ENCODE measurements around the gene RALA.

DNA sequence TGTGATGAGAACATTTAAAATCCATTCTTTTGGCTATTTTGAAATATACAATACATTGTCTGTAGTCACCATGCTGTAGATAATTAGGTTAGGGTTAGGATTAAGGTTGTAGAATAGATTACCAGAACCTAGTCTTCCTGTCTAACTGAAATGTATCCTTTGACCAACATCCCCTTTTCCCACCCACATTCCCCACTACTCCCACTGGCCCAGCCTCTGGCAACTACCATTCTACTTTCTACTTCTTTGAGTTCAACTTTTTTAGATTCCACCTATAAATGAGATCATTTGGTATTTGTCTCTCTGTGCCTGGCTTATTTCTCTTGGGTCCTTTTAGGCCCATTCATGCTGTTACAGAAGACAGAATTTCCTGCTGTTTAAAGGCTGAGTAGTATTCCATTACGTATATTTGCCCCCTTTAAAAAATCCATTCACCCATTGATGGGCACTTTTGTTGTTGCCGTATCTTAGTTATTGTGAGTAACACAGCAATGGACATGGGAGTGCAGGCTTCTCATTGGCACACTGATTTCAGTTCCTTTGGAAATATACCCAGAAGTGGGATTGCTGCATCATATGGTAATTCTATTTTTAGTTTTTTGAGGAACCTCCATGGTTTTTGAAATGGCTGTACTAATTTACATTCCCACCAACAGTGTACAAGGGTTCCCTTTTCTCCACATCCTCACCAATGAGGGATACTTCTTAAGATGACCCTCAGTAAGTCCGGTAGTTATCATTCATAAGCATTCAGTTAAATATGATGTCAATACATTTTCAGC is 104.0 kb downstream of the RALA start:
- TF ChIP-seq CTCF (IDR thresholded peaks at IDR 0.05), result no peak
- TF ChIP-seq POLR2A (IDR thresholded peaks at IDR 0.05), result no peak

Measured in lower leg skin (tissue), 3 donors.